HG02852 (cell line): ENCODE data around the gene SFI1.

ENCODE experiments used
- ATAC-seq: cut with Tn5 transposase; IDR thresholded peaks from one replicate; pipeline ENCODE4 v1.9.1; 2021; ENCODE audit warnings: mild to moderate bottlenecking, moderate library complexity; ENCODE audit not compliant: unreplicated experiment

SFI1 gene

GRCh38 chr22:31662668-31663037 lies 166.3 kb downstream of the SFI1 start:
- ATAC-seq = no peak
